Measurements from ENCODE around the gene PDE9A.

DNA sequence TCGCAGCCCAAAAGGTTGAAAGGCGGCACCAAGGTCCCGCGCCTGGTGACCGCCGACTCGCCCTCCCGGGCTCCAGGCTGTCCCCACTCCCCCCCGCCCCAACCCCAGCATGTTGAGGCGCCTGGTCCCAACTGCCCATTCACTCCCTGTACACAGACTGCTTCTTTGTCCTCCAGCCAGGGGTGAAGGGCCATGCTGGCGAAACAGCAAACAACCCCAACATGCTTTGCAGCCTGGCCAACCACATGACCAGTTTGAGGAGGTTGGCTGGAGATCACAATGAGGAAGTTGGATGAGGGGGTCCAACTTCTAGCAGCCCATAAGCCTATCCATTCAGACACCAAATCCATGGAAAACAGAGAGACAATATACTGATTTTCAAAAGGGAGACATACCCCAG lies 13.5 kb downstream of the PDE9A start:
- TF ChIP-seq EP300 (IDR thresholded peaks at IDR 0.05) (no peak), CTCF (IDR thresholded peaks at IDR 0.05) (no peak)
